Measurements from ENCODE around the gene BASP1.
"Not testable (repeated sequence)": the region's sequence is repeated elsewhere in the genome, so short reads cannot be mapped to it uniquely, and the experiment has no call there.

The BASP1 gene

DNA sequence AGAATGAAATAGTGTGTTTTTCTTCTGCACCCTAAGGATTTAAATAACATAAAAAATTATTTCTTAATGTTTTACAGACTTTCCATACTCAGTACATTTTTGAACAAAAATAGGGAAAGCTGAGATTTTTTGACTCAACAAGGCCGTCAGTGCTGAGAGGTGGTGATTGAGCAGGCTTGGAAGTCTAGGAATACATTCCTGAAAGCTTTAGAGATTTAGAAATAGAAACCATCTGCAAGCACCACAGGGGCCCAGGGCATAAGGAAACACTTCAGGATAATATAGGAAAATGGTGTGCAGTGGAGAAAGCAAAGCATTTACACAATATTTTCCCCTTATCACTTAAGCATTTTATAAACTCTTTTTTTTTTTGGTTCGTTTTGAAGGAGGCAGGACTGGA is 5.2 kb downstream of the BASP1 start:
- no peak for DNase-seq (ENCODE audit: low read depth, low spot score)

DNA sequence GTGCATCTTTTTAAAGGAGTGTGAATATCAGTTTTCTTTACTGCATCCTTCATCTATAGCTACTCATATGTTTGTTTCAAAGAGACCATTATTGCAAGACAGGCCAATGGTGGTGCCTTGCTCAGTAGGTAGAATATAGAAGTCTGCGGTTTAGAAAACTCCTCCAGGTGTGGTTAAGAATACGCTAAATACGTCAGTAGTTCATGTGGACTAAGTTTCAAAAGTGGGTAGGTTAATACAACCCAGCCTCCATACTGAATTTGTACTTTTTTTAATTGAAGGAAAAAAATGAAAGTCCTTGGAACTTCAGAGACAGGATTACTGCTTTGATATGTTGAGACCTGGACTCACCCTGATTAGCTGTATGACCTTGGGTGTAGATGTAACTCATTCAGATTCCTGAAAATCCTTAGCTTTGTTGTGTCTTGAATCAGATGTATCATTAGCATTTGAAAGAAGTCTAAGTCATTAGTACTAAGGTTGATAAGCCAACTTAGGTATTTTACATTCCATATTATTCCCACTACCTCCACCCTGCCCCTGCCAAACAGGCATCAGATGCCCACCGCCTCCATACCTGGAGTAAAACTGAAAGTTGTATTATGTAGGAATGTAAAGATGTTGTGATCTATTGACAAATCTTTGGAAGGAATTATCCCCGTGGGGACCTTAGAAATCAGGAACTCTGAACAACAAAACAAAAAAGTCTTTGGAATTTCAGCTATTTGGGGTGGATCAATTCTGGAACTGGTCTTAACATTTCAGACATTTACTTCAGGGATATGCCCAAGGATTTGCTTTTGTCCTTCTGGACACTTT is 6.1 kb downstream of the BASP1 start:
- no peak for DNase-seq (ENCODE audit: low read depth, low spot score)

DNA sequence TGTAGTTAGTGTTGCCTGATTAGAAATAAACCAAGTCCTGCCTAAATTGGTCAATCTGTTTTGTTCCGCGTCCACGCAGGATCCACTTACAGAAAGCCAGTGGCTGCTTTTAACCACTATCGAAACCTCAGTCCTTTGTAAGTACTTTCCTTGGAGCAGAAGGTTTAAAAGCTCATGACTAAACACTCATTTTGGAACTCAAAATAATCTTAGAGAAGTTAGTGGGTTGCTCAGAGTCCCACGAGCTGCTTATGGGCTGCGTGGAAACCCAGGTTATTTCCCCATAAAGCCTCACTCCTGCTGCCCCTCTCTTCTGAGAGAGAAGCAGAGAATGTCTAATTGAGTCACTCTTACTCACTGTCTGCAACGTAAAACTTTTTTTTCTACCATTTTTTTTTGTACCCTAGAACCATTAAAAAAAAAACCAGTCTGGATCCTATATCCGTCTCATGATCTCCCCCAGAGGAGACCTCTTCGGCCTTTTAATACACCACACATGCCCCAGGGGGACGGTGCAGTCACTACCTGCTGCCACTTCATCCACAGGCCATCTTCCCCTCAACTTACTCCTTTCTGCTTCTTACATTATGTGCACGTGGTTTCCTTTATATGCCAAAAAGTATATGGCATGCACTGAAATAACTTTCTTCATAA is 7.6 kb downstream of the BASP1 start:
- DNase-seq (ENCODE audit: low read depth, low spot score): no peak

DNA sequence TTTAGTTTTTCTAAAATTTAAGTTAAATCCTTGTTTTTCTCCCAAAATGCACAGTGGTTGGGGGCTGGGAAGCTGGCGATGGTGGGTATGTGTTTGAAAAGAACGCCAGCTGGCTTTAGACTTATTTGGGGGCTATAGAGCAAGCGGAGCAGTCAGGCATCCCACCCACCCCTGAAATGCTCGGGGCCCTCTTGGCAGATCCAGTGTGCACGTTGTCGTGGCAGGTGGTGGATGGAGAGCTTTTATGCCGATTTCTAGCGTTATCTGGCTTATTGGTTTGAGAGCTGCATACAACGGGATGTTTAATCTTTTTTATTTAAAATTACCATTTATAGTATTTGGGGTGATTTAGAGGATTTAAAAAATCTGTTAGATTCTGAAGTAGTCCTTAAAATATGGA is 8.1 kb downstream of the BASP1 start:
- DNase-seq (ENCODE audit: low read depth, low spot score): no peak

DNA sequence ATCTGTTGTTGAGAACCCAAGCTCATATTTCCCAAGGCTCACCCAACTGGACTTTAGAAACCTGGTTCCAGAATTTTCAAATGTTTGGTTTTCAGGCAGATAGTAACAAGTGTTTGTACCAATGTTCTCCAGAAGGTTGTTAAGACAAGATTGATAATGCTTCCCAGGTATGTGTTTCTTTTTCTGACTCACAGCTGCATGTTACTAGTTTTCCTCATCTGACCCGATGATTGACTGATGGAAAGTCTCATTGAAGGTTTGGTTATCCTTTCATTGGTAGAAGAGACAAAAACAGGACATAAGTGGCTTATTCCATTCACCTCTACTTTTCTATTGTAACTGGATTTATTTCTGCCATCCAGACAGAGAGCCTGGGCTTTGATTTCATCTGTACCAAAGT is 10.4 kb downstream of the BASP1 start:
- no peak for DNase-seq (ENCODE audit: low read depth, low spot score)

DNA sequence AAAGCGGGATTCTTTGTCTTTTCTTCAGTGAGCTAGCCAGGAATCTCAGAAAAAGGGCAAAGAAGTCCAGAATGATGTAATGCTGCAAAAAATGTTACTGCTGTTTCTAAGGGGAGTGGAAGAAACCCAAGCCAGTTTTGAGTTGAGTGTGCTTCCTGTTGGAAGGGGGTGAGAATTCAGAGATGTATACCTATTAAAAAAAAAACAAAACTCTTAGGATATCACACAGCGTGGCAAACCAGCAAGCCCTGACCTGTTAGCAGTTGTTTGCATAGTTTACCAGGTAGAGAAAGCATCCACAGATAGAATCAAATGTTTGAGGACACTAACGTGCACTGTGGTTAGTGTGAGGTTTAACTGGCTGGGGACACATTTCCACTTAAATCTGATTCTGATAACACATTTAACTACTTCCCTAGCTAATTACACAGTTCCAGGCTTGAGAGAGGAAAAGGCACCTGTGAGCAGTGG is 11.4 kb downstream of the BASP1 start:
- DNase-seq (ENCODE audit: low read depth, low spot score): no peak

DNA sequence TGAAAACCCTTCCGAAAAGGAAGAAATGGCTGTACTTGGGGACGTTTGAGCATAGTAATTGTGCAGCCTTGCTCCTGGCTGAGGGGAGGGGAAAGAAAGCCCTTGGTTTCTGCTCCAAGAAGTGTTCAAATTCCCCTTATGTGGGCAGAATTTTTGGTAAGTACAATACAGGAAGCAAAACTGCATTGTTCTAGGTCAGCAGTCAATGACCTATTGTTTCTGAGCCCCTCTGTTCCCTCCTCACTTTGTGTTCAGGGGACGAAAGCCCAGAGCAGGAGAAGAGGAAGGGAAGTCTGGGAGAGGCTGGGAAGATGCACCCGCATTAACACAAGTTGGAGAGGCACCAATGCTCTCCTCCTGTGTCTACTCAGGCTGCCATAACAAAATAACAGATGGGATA is 11.9 kb downstream of the BASP1 start:
- DNase-seq (ENCODE audit: low read depth, low spot score): no peak

DNA sequence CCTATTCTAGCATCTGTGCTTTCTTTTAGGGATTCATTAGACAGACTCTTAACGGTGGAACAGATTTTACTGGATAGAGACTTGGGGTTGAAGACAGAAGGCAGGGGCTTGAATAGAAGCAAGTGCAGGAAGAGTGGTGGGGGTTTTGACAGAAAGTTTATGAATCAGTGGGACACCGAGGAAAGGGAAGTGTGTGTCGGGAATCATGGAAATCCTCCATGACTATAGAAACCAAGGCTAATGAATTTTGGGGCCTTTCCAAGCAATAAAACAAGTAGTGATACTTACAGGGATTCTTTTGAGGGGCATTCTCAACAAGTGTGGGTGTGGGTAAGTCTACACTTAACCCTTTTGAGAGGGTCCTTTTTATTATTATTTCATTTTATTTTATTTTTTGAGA is 12.8 kb downstream of the BASP1 start:
- no peak for DNase-seq (ENCODE audit: low read depth, low spot score)

DNA sequence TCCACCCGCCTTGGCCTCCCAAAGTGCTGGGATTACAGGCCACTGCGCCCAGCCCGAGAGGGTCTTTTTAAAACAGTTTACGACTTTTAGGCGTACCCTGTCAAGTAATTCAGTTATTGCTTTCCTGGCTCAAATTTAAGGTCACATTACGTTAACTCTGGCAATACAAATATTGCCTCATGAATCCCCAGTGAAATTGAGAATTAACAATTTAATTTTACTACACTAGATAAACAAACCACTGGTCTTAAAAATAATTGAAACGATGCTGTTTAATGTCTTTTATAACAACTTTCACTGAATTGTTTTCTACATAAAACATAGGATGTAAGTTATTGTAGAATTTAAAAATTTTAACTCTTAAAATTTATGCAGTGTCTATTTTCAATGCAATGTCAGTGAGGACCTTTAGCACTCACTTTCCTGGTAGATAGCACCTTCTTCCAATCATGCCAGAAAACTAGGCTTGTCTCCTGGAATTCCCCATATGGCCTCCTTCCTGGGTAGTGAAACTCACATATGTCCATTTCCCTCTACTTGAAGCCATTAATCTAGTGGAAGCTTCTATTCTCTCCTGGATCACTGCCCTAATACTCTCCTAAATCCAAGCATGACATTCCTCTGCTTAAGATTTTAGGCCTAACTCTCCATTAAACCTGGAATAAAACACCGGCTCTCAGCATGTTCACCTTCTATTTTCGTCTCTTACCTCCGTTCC is 13.5 kb downstream of the BASP1 start:
- no peak for DNase-seq (ENCODE audit: low read depth, low spot score)

DNA sequence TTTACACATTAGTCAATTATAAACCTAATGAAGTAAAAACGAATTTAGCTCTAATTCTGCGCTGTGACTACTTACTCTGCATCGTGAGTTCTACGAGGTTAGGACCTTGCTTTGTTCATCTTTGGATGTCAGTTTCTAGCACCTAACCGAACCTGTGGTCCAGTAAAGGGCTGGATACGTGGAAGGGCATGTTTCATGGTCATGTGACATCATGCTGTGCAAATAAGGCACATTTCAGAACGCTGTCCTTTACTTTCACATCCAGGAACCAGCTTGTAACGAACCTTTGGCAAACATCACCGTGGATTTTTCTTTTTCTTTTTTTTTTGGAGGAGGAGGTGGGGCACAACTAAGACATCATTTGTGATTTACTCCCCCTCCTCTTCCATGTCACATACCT is 15.0 kb downstream of the BASP1 start:
- no peak for DNase-seq (ENCODE audit: low read depth, low spot score)

DNA sequence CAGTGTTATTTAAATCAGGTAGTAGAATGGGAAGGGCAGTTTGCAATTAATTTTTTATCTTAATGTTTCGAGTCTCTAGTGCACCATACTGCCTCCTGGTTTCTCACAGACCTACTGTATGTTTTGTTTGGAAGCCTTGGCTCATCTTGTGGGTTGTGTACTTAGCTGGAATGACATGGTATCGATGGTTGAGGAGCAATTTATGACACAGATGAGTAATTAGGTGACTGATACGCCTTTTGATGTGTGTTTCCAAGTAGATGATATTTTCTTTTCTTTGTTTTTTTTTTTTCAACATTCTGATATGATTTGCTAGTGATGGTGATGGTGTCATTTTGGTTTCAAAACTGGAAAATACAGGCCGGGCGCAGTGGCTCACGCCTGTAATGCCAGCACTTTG is 16.1 kb downstream of the BASP1 start:
- DNase-seq (ENCODE audit: low read depth, low spot score): no peak

DNA sequence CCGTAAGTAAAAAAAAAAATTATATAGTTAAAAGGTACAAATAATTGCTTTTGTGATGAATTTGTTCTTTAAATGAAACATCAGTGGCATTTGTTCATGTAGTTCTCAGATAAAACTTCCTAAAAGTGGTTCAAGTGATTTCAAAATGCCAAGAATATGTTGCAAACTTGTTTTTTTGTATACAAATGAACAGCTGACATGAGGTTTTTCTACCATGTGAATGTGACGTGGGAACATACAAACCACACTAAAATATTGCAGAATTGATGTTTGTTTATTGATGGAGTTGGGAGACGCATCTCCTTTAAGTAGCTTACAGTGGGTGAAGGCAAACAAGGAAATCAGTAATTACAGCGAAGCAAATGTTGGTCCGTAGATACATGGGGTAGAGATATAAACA is 16.9 kb downstream of the BASP1 start:
- DNase-seq (ENCODE audit: low read depth, low spot score): no peak

DNA sequence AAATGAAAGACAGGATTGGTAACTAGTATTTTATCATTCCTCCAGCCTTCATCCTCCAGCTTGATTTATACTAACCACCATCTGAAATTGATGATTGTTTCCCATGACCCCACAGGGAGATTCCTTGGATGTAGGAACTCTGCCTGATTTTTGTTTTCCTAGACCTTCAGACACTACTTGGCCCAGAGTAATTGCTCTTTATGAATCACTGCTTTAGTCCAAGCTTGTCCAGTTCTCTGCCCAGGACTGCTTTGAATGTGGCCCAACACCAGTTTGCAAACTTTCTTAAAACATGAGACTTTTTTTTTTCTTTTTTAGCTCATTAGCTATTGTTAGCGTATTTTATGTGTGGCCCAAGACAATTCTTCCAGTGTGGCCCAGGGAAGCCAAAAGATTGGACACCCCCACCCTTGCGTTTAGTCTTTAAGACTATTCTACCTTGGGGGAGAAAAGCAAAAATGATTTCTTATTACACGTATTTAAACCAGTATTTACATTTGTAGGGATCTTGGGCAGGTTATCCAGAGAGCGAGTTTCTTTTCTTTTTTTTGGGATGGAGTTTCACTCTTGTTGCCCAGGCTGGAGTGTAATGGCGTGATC is 18.4 kb downstream of the BASP1 start:
- no peak for DNase-seq (ENCODE audit: low read depth, low spot score)

DNA sequence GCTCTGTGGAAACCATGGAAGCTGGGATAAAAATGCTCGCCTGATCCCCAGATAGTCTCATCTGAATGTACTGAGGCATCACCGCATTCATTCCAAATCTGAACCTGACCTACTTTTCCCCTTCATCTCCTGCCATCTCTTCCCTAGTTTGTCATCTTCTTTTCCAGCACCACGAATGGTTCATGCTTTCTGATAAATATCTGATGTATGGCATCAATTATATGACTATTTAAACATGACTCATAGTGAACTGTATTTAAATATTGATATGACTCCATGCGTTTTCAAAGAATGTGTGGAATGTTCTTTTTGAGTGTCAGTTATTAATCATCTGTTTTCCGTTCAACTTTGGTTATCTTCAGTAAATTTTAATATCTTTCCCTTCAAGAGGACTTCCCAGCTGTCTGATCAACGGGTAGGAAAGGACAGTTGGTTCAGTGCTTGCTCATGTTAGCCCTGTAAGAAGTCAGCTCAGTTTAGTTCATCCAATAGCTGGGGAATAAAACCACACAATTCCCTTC is 21.1 kb downstream of the BASP1 start:
- DNase-seq (ENCODE audit: low read depth, low spot score): no peak

DNA sequence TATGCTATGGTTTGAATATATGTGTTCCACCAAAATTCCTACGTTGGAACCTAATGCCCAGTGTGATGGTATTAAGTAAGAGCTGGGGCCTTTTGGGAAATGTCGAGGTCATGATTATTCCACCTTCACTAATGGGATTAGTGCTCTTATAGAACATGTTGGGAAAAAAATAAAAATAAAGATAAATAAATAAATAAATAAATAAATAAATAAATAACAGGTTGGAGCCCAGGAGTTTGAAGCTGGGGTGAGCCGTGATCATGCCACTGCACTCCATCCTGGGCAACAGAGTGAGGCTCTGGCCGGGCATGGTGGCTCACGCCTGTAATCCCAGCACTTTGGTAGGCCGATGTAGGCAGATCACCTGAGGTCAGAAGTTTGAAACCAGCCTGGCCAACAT is 22.5 kb downstream of the BASP1 start:
- no peak for DNase-seq (ENCODE audit: low read depth, low spot score)

DNA sequence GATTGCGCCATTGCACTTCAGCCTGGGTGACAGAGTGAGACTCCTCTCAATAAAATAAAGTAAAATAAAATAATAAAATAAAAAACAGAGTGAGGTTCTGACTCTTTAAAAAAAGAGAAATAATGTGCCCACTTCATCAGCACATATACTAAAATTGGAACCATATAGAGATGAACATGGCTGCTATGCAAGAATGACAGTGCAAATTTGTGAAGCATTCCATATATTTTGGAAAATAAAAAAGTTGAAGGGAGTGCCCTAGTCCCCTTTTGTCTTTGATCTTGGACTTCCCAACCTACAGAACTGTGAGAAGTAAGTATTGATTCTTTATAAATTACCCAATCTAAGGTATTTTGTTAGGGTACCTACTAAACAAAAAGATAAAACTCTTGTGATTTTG is 23.1 kb downstream of the BASP1 start:
- no peak for DNase-seq (ENCODE audit: low read depth, low spot score)

DNA sequence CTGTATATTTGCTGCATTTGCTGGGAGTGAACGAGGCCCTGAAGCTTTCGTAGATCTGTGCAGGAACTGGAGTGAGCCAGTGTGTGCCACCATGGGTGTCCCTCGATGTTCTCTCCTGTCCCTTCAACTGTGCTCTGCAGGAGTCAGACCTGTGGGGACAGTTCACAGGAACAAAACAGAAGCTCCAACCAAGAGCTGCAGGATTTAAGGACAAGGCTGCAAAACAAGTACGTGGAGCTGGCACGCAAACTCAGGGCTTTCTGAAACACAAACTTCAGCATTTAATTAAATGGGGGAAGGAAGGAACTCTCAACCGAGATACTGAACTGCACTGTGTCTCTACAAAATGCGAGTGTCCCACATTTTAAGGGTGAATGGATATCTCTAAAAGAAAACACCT is 24.2 kb downstream of the BASP1 start:
- DNase-seq (ENCODE audit: low read depth, low spot score): no peak

DNA sequence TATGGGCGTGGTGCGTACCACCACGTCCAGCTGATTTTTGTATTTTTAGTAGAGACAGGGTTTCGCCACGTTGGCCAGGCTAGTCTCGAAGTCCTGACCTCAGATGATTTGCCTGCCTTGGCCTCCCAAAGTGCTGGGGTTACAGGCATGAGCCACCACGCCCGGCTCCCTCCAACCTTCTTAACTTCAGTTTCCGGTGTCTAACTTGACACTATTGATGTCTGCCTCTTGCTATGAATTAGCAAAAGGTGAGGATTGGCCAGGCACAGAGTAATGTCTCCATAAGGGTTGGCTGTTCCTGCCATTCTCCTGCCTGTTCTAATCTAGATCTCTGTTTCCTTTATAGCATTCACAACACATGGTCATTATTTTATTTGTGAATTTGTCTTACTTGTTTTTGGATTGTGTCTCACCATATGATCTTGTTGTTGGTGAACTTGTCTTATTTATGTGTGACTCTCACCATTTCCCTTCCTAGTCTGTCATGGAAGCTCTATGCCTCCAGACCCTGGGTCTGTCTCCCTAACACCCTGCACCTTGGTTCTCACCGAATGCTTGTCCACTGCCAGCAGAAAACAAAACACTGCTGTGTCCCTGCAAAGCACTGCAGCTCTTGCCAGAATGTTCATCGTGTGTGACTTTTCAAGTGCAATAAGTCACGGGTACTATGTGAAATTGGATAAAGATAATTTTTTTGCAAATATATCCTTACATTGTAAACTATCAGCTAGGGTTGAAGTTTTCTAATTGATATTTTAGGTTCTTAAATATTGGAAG is 26.0 kb downstream of the BASP1 start:
- DNase-seq (ENCODE audit: low read depth, low spot score): no peak

DNA sequence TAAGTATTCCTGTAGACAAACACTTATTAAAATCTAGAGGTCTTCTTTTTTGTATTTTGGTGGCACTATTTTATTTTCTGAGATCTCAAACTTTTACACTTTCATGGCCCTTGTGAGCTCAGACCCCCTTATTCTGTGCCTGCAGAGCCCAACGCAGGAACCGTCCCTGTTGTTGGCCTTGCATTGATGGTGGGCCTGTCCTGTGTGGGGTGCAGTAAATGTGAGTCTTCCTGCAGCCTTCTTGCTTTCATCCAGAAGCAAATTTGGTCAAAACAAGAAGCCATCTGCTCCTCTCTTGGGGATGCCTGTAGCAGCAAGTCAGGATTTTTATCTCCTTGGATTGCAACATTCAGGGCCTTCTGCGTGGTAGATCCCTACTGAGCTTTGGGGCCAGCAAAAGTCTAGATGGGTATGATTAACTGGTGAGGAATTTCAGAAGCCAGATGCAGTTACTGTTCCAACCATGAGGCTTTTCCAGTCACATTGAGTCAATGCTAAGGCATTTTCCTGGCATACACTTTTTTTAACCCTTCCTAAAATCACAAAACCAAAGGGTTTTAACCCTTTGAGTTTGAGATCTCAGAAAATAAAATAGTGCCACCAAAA is 31.7 kb downstream of the BASP1 start:
- DNase-seq (ENCODE audit: low read depth, low spot score): no peak

DNA sequence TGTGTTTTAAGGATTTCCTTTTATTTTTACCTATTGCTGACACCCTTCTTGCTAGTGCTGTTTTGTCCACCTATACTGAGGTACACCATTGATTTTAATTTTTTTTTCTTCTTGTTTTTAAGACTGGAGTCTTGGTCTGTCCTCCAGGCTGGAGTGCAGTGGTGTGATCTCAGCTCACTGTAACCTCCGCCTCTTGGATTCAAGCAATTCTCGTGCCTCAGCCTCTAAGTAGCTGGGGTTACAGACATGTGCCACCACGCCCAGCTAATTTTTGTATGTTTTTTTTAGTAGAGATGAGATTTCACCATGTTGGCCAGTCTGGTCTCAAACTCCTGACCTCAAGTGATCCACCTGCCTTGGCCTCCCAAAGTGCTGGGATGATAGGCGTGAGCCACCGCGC is 32.4 kb downstream of the BASP1 start:
- not testable (repeated sequence) for DNase-seq (ENCODE audit: low read depth, low spot score)

DNA sequence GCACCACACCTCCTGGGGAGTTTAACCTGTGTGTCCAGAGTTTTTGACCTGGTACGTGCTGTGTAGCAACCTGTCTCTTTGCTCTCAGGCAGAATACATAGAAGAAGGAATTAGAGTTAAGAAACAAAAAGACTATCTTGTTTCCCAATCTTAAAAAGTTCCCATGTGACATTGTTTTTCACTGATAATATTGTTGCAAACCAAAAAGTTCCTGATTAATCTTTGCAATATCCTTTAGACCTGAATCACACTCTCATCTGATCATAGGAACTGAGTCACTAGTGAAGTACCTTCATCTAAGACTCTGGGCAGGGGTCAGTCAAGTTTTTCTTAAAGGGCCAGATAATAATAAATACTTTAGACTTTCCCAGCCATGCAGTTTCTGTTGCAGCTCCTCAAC is 35.1 kb downstream of the BASP1 start:
- DNase-seq (ENCODE audit: low read depth, low spot score): no peak

Measured in activated CD4-positive, CD25-positive, alpha-beta regulatory T cell treated with anti-CD3 and anti-CD28 coated beads, Interleukin-2, amount 50 U/mL, for 16 hours (primary cell).